ENCODE results near the gene POU2F3.

Gene POU2F3

DNA sequence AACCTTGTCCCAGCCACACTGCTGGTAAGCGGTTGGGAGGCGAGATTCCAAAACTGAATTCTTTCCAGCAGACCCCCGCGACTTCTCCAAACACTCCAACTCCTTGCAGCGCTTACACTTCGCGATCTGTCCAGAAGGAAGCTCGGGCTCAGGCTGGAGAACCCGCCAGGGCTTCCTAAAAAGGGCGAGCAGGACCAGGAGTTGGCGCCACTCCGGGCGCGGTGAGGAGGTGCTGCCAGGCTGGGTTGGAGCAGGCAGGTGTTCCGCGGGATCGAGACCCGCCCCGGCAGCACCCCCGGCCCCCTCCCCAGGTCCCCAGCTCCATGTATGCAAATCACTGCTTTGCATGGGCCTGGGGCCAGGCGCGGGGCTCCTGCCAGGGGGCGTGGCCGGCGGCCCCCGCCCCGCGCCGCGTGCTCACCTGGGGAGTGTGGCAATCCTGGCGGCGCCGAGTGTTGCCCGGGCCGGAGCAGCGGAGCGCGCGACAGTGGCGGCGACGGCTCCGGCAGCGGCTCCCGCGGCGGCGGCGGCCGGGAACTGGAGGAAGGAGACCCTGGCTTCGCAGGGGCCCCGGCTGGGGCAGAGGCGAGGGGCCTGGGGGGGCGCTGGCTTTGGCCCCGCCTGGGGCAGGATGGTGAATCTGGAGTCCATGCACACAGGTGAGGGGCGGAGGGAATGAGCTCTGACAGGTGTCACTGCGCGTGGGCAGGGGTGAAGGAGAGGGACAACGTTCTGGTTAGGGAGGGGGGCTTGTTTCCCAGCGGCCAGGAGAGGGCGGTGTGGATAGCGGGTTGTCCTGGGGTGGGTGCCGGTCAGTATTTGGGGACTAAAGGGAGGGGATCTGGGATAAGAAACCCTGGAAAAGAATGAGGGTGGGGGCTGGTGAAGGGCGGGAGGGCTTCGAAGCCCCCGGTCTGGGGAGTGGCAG, at the start of gene POU2F3:
POU2F3 (plus strand) TSS at position 428 of the 928 bp plus-strand sequence; CDS start at position 632, 204 bp downstream.
- TF ChIP-seq, protein P1, sequence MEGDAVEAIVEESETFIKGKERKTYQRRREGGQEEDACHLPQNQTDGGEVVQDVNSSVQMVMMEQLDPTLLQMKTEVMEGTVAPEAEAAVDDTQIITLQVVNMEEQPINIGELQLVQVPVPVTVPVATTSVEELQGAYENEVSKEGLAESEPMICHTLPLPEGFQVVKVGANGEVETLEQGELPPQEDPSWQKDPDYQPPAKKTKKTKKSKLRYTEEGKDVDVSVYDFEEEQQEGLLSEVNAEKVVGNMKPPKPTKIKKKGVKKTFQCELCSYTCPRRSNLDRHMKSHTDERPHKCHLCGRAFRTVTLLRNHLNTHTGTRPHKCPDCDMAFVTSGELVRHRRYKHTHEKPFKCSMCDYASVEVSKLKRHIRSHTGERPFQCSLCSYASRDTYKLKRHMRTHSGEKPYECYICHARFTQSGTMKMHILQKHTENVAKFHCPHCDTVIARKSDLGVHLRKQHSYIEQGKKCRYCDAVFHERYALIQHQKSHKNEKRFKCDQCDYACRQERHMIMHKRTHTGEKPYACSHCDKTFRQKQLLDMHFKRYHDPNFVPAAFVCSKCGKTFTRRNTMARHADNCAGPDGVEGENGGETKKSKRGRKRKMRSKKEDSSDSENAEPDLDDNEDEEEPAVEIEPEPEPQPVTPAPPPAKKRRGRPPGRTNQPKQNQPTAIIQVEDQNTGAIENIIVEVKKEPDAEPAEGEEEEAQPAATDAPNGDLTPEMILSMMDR (IDR thresholded peaks at IDR 0.05; ENCODE audit: insufficient read depth, missing control alignments): no peak
- FAIRE-seq: no peak
- no peak for DNase-seq (ENCODE audit: insufficient read length, low spot score)

DNA sequence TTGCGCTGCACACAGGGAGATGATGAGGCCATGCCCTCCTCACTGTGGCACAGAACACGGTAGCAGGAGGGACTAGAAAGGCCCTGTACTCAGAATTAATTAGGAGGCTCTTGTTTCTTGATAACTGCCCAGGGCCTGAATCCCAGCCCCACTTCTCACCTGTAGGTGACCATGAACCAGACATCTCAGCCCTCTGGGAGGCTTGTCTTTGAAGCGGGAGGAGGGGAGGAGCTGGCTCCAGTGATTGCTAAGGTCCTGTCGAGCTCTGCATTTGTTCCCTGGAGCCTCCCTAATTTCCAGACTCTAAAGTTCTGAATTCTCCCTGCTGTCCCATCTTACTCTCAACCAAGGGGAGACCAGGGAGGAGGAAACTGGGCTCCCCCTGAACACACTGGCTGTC, 48.9 kb upstream of the POU2F3 start:
- DNase-seq (ENCODE audit: insufficient read length, low spot score): no peak
- TF ChIP-seq, protein P1 (IDR thresholded peaks at IDR 0.05; ENCODE audit: insufficient read depth, missing control alignments): no peak
- no peak for FAIRE-seq

DNA sequence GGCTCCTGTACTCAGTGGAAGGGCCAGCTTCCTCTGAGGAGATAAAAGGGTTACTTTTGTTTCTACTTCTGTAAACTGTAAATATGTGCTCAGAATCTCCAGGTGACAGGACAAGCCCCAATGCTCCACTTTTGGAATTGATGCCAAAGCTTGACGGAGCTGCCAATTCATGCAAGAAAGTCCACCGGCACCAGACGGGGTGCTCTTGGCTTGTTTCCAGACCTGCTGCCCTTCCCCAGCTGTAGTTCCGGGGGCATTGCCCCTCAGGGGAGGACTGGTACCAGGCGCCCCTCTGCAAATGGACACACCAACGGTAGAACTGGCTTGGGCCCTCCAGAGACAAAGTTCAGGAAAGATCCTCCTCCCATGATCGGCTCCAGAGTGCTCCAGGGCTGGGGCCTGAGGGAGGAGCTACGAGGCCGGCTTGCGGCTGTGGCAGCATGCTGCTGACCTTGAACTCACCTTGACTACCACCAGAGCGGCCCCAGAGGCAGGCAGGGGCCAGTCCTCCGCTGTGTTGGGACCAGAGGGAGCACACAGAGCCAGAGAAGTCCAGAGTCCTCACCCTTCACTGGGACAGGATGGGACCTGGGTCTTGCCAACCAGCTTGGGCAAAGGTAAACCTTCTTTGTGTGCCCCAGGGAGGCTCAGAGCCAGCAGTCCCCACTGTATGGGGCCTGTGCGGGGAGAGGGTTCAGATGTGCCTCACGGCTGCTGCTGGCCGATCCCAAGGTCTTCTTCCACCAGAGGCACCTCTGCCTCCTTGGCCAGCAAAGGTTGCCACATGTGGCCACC, 46.9 kb upstream of the POU2F3 start:
- DNase-seq (ENCODE audit: insufficient read length, low spot score) (no peak), FAIRE-seq (no peak)
- TF ChIP-seq, protein P1 (IDR thresholded peaks at IDR 0.05; ENCODE audit: insufficient read depth, missing control alignments): no peak

DNA sequence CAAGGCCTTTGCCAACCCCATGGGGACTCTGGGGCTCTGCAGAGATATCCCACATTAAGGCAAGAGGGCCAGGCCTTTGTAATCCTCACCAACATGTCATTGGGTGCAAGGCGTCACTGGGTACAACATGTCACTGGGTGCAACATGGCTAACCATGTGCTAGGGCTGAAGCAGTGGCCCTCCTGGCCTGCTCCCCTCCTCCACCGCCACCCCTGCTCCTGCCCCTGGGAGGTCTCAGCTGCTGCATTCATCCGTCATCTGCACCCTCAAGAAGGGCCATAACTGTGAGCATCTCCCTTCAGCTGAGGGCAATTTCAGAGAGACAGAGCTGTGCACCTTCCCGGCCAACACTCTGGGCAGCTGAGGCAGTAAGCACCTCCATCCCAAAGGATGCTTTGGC, 45.8 kb upstream of the POU2F3 start:
- FAIRE-seq (no peak), DNase-seq (ENCODE audit: insufficient read length, low spot score) (no peak)
- TF ChIP-seq, protein P1 (IDR thresholded peaks at IDR 0.05; ENCODE audit: insufficient read depth, missing control alignments): no peak

DNA sequence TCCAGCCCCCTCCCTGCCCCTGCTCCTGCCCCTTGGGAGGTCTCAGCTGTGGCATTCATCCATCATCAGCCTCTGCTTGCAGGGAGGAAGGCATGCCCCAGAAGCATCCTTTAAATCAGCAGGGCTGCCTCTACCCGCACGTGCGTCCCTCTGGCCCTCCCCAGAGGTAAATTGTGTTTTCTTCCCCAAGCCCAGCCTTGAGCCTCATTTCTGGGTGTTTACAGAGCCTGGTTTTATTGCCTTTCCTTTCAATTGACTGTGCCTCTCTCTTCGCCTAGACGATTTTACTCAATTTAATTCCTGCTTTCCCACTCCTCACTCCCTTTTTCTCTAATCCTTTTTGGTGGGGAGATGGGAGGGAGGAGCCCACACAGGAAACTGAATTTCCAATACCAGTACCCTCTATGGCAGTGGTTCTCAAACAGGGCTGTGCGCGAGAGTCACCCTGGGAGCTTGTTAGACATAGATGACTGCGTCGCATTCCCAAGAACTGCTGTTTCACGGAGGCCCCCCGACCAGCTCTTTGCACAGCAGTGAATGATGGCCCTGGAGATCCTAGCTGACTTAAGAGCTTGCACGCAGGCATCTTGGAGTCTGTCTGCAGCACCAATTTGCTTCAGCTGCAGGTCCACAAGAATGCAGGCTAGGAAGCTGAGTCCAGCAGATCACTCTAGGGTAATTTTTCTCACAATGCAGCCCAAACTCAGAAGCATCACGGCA, 44.2 kb upstream of the POU2F3 start:
- DNase-seq (ENCODE audit: insufficient read length, low spot score) (no peak), FAIRE-seq (no peak)

DNA sequence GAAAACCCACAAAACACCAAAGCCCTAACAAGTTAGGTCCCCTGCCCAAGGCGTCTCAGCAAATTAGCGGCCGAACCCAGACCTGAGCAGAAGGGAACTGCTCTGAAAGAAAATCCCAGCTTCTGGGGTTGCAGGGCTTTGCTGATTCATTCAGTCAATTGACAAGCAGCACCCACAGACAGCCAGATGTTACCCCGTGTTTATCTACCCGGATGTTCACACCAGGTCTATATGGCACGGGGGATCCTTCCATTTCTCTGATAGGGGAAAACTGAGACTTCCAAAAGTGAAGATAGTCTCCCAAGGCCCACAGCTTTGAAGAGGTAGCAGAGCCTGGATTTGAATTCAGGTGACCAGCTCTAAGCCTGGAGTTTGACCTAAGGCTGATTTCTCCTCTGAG, 43.1 kb upstream of the POU2F3 start:
- FAIRE-seq (no peak), DNase-seq (ENCODE audit: insufficient read length, low spot score) (no peak)
- TF ChIP-seq, protein P1 (IDR thresholded peaks at IDR 0.05; ENCODE audit: insufficient read depth, missing control alignments): no peak

More for the DNA sequence above, 44.2 kb upstream of the POU2F3 start:
- TF ChIP-seq, protein P1 (IDR thresholded peaks at IDR 0.05; ENCODE audit: insufficient read depth, missing control alignments): no peak

All from D721Med (cell line).